ENCODE results near the gene GFI1. TPM values are rescaled to one million over a fixed set of nuclear protein-coding genes. Genes with fewer than 3 reads are reported as not detected.

GFI1 gene
- total and polyA plus RNA-seq, 2 donors (not counting 3 experiments of a cell fraction or from before 2014, with no cell fraction given), result 0.11 to 0.22 TPM

GRCh38 chr1:92473781-92474495, 12.8 kb downstream of the GFI1 start:
- DNase-seq (ENCODE audit: low read depth, low spot score) (no peak), FAIRE-seq (no peak)
- Histone ChIP-seq H3K27ac (ENCODE audit: insufficient read depth, low read depth, low read length) (no peak overlapping the region), H3K4me2 (ENCODE audit: insufficient read depth, low read length) (no peak overlapping the region), H3K9me3 (replicated peaks; ENCODE audit: control insufficient read depth, insufficient read depth, low read length) (no peaks in the 10 kb centered on the region), H3K9ac (replicated peaks; ENCODE audit: extremely low read depth, insufficient read depth, low read length) (no peak overlapping the region), H3K4me1 (ENCODE audit: control insufficient read depth, extremely low read depth, insufficient read depth, low read length) (no peaks in the 10 kb centered on the region), H3K9me1 (replicated peaks; ENCODE audit: control insufficient read depth, extremely low read depth, insufficient read depth, low read length) (no peaks in the 10 kb centered on the region), H3K36me3 (ENCODE audit: control insufficient read depth in 2 of 2, extremely low read depth in 1 of 2, insufficient read depth in 2 of 2, low read length in 2 of 2) (no peaks in the 10 kb centered on the region), H4K20me1 (replicated peaks; ENCODE audit: control insufficient read depth, extremely low read depth, insufficient read depth, low read length) (no peaks in the 10 kb centered on the region), H3K4me3 (replicated peaks in 1 of 3; ENCODE audit: insufficient read depth in 1 of 3, low read depth in 1 of 3, low read length in 3 of 3) (no peak overlapping the region), H3K27me3 (ENCODE audit: control insufficient read depth in 2 of 2, insufficient read depth in 2 of 2, low read length in 2 of 2) (peaks cover 26 to 30% of the 10 kb centered on the region in 2 experiments), H3K79me2 (ENCODE audit: control insufficient read depth, insufficient read depth, low read length) (no peaks in the 10 kb centered on the region), H2AFZ (ENCODE audit: low read depth, low read length) (no peak overlapping the region)
- no TSS peak for BruUV-seq (replicated peaks)
- ChIA-PET CTCF (interaction anchor here (1.2 kb wide), 1 partner anchor 164 kb away, joined by 6 read pairs; no protein-coding TSS in a partner anchor), POLR2A (no interaction called here)
- intact Hi-C loops (cut with micrococcal nuclease) (no loop called here), dilution Hi-C loops (cut with MboI; ENCODE audit: extremely low pct_ligation_motif_present, low sequenced_read_pairs) (no loop called here)
- TF ChIP-seq MYC (IDR thresholded peaks at IDR 0.05; ENCODE audit: low read depth, low read length), result no peak
- TF ChIP-seq MAX (IDR thresholded peaks at IDR 0.05; ENCODE audit: insufficient read depth, insufficient read length), result no peak

- Histone ChIP-seq H3K27ac (ENCODE audit: insufficient read depth, low read depth, low read length) (no peak overlapping the region), H3K4me1 (ENCODE audit: control insufficient read depth, extremely low read depth, insufficient read depth, low read length) (no peaks in the 10 kb centered on the region), H4K20me1 (replicated peaks; ENCODE audit: control insufficient read depth, extremely low read depth, insufficient read depth, low read length) (no peaks in the 10 kb centered on the region), H3K9ac (replicated peaks; ENCODE audit: extremely low read depth, insufficient read depth, low read length) (no peak overlapping the region), H3K79me2 (ENCODE audit: control insufficient read depth, insufficient read depth, low read length) (no peaks in the 10 kb centered on the region), H3K4me3 (replicated peaks in 1 of 3; ENCODE audit: insufficient read depth in 1 of 3, low read depth in 1 of 3, low read length in 3 of 3) (no peak overlapping the region), H3K36me3 (ENCODE audit: control insufficient read depth in 2 of 2, extremely low read depth in 1 of 2, insufficient read depth in 2 of 2, low read length in 2 of 2) (no peaks in the 10 kb centered on the region), H3K27me3 (ENCODE audit: control insufficient read depth in 2 of 2, insufficient read depth in 2 of 2, low read length in 2 of 2) (peaks cover 7 to 9% of the 10 kb centered on the region in 2 experiments), H2AFZ (ENCODE audit: low read depth, low read length) (no peak overlapping the region), H3K4me2 (ENCODE audit: insufficient read depth, low read length) (no peak overlapping the region), H3K9me1 (replicated peaks; ENCODE audit: control insufficient read depth, extremely low read depth, insufficient read depth, low read length) (no peaks in the 10 kb centered on the region), H3K9me3 (replicated peaks; ENCODE audit: control insufficient read depth, insufficient read depth, low read length) (no peaks in the 10 kb centered on the region)
- no peak for FAIRE-seq
- DNase-seq (ENCODE audit: low read depth, low spot score), result no peak
- intact Hi-C loops (cut with micrococcal nuclease) (no loop called here), dilution Hi-C loops (cut with MboI; ENCODE audit: extremely low pct_ligation_motif_present, low sequenced_read_pairs) (no loop called here)
- no TSS peak for BruUV-seq (replicated peaks)
- ChIA-PET CTCF (no interaction called here), POLR2A (no interaction called here)
- TF ChIP-seq FOS (IDR thresholded peaks at IDR 0.05; ENCODE audit: borderline replicate concordance, insufficient read depth, low read length) (no peak), JUN (IDR thresholded peaks at IDR 0.05; ENCODE audit: borderline replicate concordance, insufficient read depth, insufficient read length, low read depth) (no peak), GATA2 (IDR thresholded peaks at IDR 0.05; ENCODE audit: insufficient read depth, insufficient read length, low read depth, low read length) (no peak), EZH2 (IDR thresholded peaks at IDR 0.05; ENCODE audit: borderline replicate concordance, low read depth, low read length, severe bottlenecking) (no peak), POLR2A (IDR thresholded peaks at IDR 0.05; ENCODE audit: low read depth, low read length) (no peak), POLR2AphosphoS5 (IDR thresholded peaks at IDR 0.05; ENCODE audit: insufficient read depth, low read depth, low read length) (no peak)
- TF ChIP-seq, protein P1, sequence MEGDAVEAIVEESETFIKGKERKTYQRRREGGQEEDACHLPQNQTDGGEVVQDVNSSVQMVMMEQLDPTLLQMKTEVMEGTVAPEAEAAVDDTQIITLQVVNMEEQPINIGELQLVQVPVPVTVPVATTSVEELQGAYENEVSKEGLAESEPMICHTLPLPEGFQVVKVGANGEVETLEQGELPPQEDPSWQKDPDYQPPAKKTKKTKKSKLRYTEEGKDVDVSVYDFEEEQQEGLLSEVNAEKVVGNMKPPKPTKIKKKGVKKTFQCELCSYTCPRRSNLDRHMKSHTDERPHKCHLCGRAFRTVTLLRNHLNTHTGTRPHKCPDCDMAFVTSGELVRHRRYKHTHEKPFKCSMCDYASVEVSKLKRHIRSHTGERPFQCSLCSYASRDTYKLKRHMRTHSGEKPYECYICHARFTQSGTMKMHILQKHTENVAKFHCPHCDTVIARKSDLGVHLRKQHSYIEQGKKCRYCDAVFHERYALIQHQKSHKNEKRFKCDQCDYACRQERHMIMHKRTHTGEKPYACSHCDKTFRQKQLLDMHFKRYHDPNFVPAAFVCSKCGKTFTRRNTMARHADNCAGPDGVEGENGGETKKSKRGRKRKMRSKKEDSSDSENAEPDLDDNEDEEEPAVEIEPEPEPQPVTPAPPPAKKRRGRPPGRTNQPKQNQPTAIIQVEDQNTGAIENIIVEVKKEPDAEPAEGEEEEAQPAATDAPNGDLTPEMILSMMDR (IDR thresholded peaks at IDR 0.05; ENCODE audit: extremely low read depth in 1 of 2, insufficient read depth in 1 of 2, low read depth in 1 of 2, low read length in 2 of 2), result no peak
Observed at GRCh38 chr1:92470216-92470615, 16.5 kb downstream of the GFI1 start.
